Measurements from ENCODE around the gene GOLGA6L9.
"Not testable (repeated sequence)": the region's sequence is repeated elsewhere in the genome, so short reads cannot be mapped to it uniquely, and the experiment has no call there.

The GOLGA6L9 gene

GRCh38 chr15:82429693-82430092 lies at the start of gene GOLGA6L9:
GOLGA6L9 (plus strand) TSS chr15:82429816; CDS start chr15:82430080, 264 bp downstream.
- H3K9ac ChIP-seq (ENCODE audit: low read length); H3K4me1 ChIP-seq (ENCODE audit: control insufficient read depth, insufficient read depth, low read length); H3K27me3 ChIP-seq (ENCODE audit: control insufficient read depth, insufficient read depth, low read length); H3K36me3 ChIP-seq (ENCODE audit: control insufficient read depth, insufficient read depth, low read length); H3K9me3 ChIP-seq (ENCODE audit: control insufficient read depth, low read length); H3K4me3 ChIP-seq (ENCODE audit: low read length): not testable (repeated sequence)

- H3K4me1 ChIP-seq (ENCODE audit: control insufficient read depth, insufficient read depth, low read length); H3K36me3 ChIP-seq (ENCODE audit: control insufficient read depth, insufficient read depth, low read length); H3K4me3 ChIP-seq (ENCODE audit: low read length); H3K27me3 ChIP-seq (ENCODE audit: control insufficient read depth, insufficient read depth, low read length); H3K9me3 ChIP-seq (ENCODE audit: control insufficient read depth, low read length); H3K9ac ChIP-seq (ENCODE audit: low read length): not testable (repeated sequence)
These were observed 48.2 kb upstream of the GOLGA6L9 start for GRCh38 chr15:82381330-82381955.

GRCh38 chr15:82387209-82387608 lies 42.4 kb upstream of the GOLGA6L9 start:
- H3K9ac ChIP-seq (ENCODE audit: low read length); H3K27me3 ChIP-seq (ENCODE audit: control insufficient read depth, insufficient read depth, low read length); H3K4me1 ChIP-seq (ENCODE audit: control insufficient read depth, insufficient read depth, low read length); H3K36me3 ChIP-seq (ENCODE audit: control insufficient read depth, insufficient read depth, low read length); H3K4me3 ChIP-seq (ENCODE audit: low read length); H3K9me3 ChIP-seq (ENCODE audit: control insufficient read depth, low read length): not testable (repeated sequence)

GRCh38 chr15:82390152-82390551 lies 39.5 kb upstream of the GOLGA6L9 start:
- H3K9me3 ChIP-seq (ENCODE audit: control insufficient read depth, low read length); H3K36me3 ChIP-seq (ENCODE audit: control insufficient read depth, insufficient read depth, low read length); H3K4me3 ChIP-seq (ENCODE audit: low read length); H3K27me3 ChIP-seq (ENCODE audit: control insufficient read depth, insufficient read depth, low read length); H3K4me1 ChIP-seq (ENCODE audit: control insufficient read depth, insufficient read depth, low read length); H3K9ac ChIP-seq (ENCODE audit: low read length): not testable (repeated sequence)

- H3K4me1 ChIP-seq (ENCODE audit: control insufficient read depth, insufficient read depth, low read length); H3K9me3 ChIP-seq (ENCODE audit: control insufficient read depth, low read length); H3K36me3 ChIP-seq (ENCODE audit: control insufficient read depth, insufficient read depth, low read length); H3K9ac ChIP-seq (ENCODE audit: low read length); H3K27me3 ChIP-seq (ENCODE audit: control insufficient read depth, insufficient read depth, low read length); H3K4me3 ChIP-seq (ENCODE audit: low read length): not testable (repeated sequence)
These were observed 37.5 kb upstream of the GOLGA6L9 start for GRCh38 chr15:82392077-82392476.

GRCh38 chr15:82393671-82394070 lies 35.9 kb upstream of the GOLGA6L9 start:
- Histone ChIP-seq H3K4me3 (ENCODE audit: low read length) (no peak overlapping the region), H3K36me3 (ENCODE audit: control insufficient read depth, insufficient read depth, low read length) (no peaks in the 10 kb centered on the region), H3K9ac (ENCODE audit: low read length) (no peak overlapping the region), H3K9me3 (ENCODE audit: control insufficient read depth, low read length) (no peaks in the 10 kb centered on the region), H3K4me1 (ENCODE audit: control insufficient read depth, insufficient read depth, low read length) (no peaks in the 10 kb centered on the region), H3K27me3 (ENCODE audit: control insufficient read depth, insufficient read depth, low read length) (no peaks in the 10 kb centered on the region)

- not testable (repeated sequence) for H3K9ac ChIP-seq (ENCODE audit: low read length); H3K4me1 ChIP-seq (ENCODE audit: control insufficient read depth, insufficient read depth, low read length); H3K36me3 ChIP-seq (ENCODE audit: control insufficient read depth, insufficient read depth, low read length); H3K9me3 ChIP-seq (ENCODE audit: control insufficient read depth, low read length); H3K27me3 ChIP-seq (ENCODE audit: control insufficient read depth, insufficient read depth, low read length); H3K4me3 ChIP-seq (ENCODE audit: low read length)
These were observed 33.8 kb upstream of the GOLGA6L9 start for GRCh38 chr15:82395788-82396187.

- H3K36me3 ChIP-seq (ENCODE audit: control insufficient read depth, insufficient read depth, low read length) = no peaks in the 10 kb centered on the region
- no peaks in the 10 kb centered on the region for H3K9me3 ChIP-seq (ENCODE audit: control insufficient read depth, low read length)
- no peak overlapping the region for H3K9ac ChIP-seq (ENCODE audit: low read length)
- H3K4me3 ChIP-seq (ENCODE audit: low read length) = no peak overlapping the region
- H3K4me1 ChIP-seq (ENCODE audit: control insufficient read depth, insufficient read depth, low read length) = no peaks in the 10 kb centered on the region
- H3K27me3 ChIP-seq (ENCODE audit: control insufficient read depth, insufficient read depth, low read length) = no peaks in the 10 kb centered on the region
These were observed 31.8 kb upstream of the GOLGA6L9 start for GRCh38 chr15:82397817-82398216.

- Histone ChIP-seq H3K4me1 (ENCODE audit: control insufficient read depth, insufficient read depth, low read length) (no peaks in the 10 kb centered on the region), H3K27me3 (ENCODE audit: control insufficient read depth, insufficient read depth, low read length) (no peaks in the 10 kb centered on the region), H3K4me3 (ENCODE audit: low read length) (no peak overlapping the region), H3K9ac (ENCODE audit: low read length) (no peak overlapping the region), H3K36me3 (ENCODE audit: control insufficient read depth, insufficient read depth, low read length) (no peaks in the 10 kb centered on the region), H3K9me3 (ENCODE audit: control insufficient read depth, low read length) (no peaks in the 10 kb centered on the region)
These were observed 30.8 kb upstream of the GOLGA6L9 start for GRCh38 chr15:82398785-82399184.

GRCh38 chr15:82399366-82400103 lies 30.1 kb upstream of the GOLGA6L9 start:
- H3K36me3 ChIP-seq (ENCODE audit: control insufficient read depth, insufficient read depth, low read length); H3K9me3 ChIP-seq (ENCODE audit: control insufficient read depth, low read length); H3K4me3 ChIP-seq (ENCODE audit: low read length); H3K27me3 ChIP-seq (ENCODE audit: control insufficient read depth, insufficient read depth, low read length); H3K9ac ChIP-seq (ENCODE audit: low read length); H3K4me1 ChIP-seq (ENCODE audit: control insufficient read depth, insufficient read depth, low read length): not testable (repeated sequence)

- H3K4me1 ChIP-seq (ENCODE audit: control insufficient read depth, insufficient read depth, low read length); H3K9me3 ChIP-seq (ENCODE audit: control insufficient read depth, low read length); H3K36me3 ChIP-seq (ENCODE audit: control insufficient read depth, insufficient read depth, low read length); H3K4me3 ChIP-seq (ENCODE audit: low read length); H3K27me3 ChIP-seq (ENCODE audit: control insufficient read depth, insufficient read depth, low read length); H3K9ac ChIP-seq (ENCODE audit: low read length): not testable (repeated sequence)
These were observed 27.7 kb upstream of the GOLGA6L9 start for GRCh38 chr15:82401918-82402317.

GRCh38 chr15:82402341-82402740 lies 27.3 kb upstream of the GOLGA6L9 start:
- not testable (repeated sequence) for H3K36me3 ChIP-seq (ENCODE audit: control insufficient read depth, insufficient read depth, low read length); H3K4me3 ChIP-seq (ENCODE audit: low read length); H3K9me3 ChIP-seq (ENCODE audit: control insufficient read depth, low read length); H3K9ac ChIP-seq (ENCODE audit: low read length); H3K27me3 ChIP-seq (ENCODE audit: control insufficient read depth, insufficient read depth, low read length); H3K4me1 ChIP-seq (ENCODE audit: control insufficient read depth, insufficient read depth, low read length)

- not testable (repeated sequence) for H3K27me3 ChIP-seq (ENCODE audit: control insufficient read depth, insufficient read depth, low read length); H3K9me3 ChIP-seq (ENCODE audit: control insufficient read depth, low read length); H3K4me3 ChIP-seq (ENCODE audit: low read length); H3K9ac ChIP-seq (ENCODE audit: low read length); H3K4me1 ChIP-seq (ENCODE audit: control insufficient read depth, insufficient read depth, low read length); H3K36me3 ChIP-seq (ENCODE audit: control insufficient read depth, insufficient read depth, low read length)
These were observed 23.4 kb upstream of the GOLGA6L9 start for GRCh38 chr15:82406211-82406610.

Measured in mucosa of stomach (tissue), 1 donor.